ENCODE measurements around the gene B4GALNT2. TPM values are rescaled to one million over a fixed set of nuclear protein-coding genes. Genes with fewer than 3 reads are reported as not detected.

Gene B4GALNT2
- total and polyA plus RNA-seq, 2 of the 13 experiments (the other 11 are each of a cell fraction or from before 2014, with no cell fraction given): not detected

GRCh38 chr17:49086316-49086605, 46.3 kb upstream of the B4GALNT2 start:
- 6% methylated on average over 1 of the region's 1 CpG for WGBS (ENCODE audit: low lambda C conversion rate)
- Histone ChIP-seq H2AFZ (ENCODE audit: low read length) (no peak overlapping the region), H3K4me2 (ENCODE audit: low read depth, low read length) (no peak overlapping the region), H3K79me2 (ENCODE audit: insufficient read depth, low read length) (no peaks in the 10 kb centered on the region), H3K4me1 (ENCODE audit: insufficient read depth, low read length) (peaks cover 22% of the 10 kb centered on the region), H4K20me1 (ENCODE audit: insufficient read depth, low read length) (no peaks in the 10 kb centered on the region), H3K36me3 (replicated peaks in 1 of 2; ENCODE audit: control insufficient read depth in 1 of 2, insufficient read depth in 2 of 2, low read length in 2 of 2) (no peaks in the 10 kb centered on the region), H3K9ac (ENCODE audit: insufficient read depth, low read depth, low read length) (no peak overlapping the region), H3K27ac (ENCODE audit: extremely low read length, insufficient read depth, low read length) (no peak overlapping the region), H3K4me3 (replicated peaks in 1 of 3; ENCODE audit: insufficient read depth in 1 of 3, low read depth in 2 of 3, low read length in 3 of 3) (no peak overlapping the region), H3K9me3 (ENCODE audit: low read length) (no peaks in the 10 kb centered on the region), H3K27me3 (ENCODE audit: control insufficient read depth in 1 of 2, insufficient read depth in 2 of 2, low read length in 2 of 2) (no peaks in the 10 kb centered on the region; a peak in 2 of 5 replicates)
- 0 out of 2 replicates have a peak, but pooled peaks have one; percentile 62 for TF ChIP-seq RBAK (CRISPR knock-in tag; IDR thresholded peaks at IDR 0.05)
- TF ChIP-seq ZNF879 (CRISPR knock-in tag; IDR thresholded peaks at IDR 0.05): no peak
- ChIA-PET CTCF (ENCODE audit: low intra/inter-chr PET ratio, low total read pairs) (no interaction called here), POLR2A (no interaction called here)
- intact Hi-C loops (cut with micrococcal nuclease; ENCODE audit: unreplicated experiment) (no loop called here), in situ Hi-C loops (cut with HindIII; ENCODE audit: extremely low pct_ligation_motif_present, low pct_unique_long_range_greater_than_20kb) (no loop called here)
- no TSS peak for BruUV-seq (replicated peaks)
- DNase-seq (ENCODE audit: low spot score) (no peak), FAIRE-seq (no peak), ATAC-seq (peak; percentile 61)

- in situ Hi-C loops (cut with HindIII; ENCODE audit: extremely low pct_ligation_motif_present, low pct_unique_long_range_greater_than_20kb) (no loop called here), intact Hi-C loops (cut with micrococcal nuclease; ENCODE audit: unreplicated experiment) (no loop called here)
- CTCF ChIA-PET (ENCODE audit: low intra/inter-chr PET ratio, low total read pairs): no interaction called here
- TF ChIP-seq AHR (CRISPR knock-in tag; IDR thresholded peaks at IDR 0.05) (no peak), ZNF350 (CRISPR knock-in tag; IDR thresholded peaks at IDR 0.05; ENCODE audit: borderline replicate concordance, low read depth) (no peak), ZNF326 (CRISPR knock-in tag; IDR thresholded peaks at IDR 0.05; ENCODE audit: borderline replicate concordance) (no peak), HCFC1 (IDR thresholded peaks at IDR 0.05; ENCODE audit: low read depth, low read length) (no peak)
- TF ChIP-seq, protein P1, sequence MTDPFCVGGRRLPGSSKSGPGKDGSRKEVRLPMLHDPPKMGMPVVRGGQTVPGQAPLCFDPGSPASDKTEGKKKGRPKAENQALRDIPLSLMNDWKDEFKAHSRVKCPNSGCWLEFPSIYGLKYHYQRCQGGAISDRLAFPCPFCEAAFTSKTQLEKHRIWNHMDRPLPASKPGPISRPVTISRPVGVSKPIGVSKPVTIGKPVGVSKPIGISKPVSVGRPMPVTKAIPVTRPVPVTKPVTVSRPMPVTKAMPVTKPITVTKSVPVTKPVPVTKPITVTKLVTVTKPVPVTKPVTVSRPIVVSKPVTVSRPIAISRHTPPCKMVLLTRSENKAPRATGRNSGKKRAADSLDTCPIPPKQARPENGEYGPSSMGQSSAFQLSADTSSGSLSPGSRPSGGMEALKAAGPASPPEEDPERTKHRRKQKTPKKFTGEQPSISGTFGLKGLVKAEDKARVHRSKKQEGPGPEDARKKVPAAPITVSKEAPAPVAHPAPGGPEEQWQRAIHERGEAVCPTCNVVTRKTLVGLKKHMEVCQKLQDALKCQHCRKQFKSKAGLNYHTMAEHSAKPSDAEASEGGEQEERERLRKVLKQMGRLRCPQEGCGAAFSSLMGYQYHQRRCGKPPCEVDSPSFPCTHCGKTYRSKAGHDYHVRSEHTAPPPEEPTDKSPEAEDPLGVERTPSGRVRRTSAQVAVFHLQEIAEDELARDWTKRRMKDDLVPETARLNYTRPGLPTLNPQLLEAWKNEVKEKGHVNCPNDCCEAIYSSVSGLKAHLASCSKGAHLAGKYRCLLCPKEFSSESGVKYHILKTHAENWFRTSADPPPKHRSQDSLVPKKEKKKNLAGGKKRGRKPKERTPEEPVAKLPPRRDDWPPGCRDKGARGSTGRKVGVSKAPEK (CRISPR knock-in tag; IDR thresholded peaks at IDR 0.05; ENCODE audit: borderline replicate concordance): no peak
- Histone ChIP-seq H3K9ac (ENCODE audit: insufficient read depth, low read depth, low read length) (no peak overlapping the region), H2AFZ (ENCODE audit: low read length) (no peak overlapping the region), H4K20me1 (ENCODE audit: insufficient read depth, low read length) (no peaks in the 10 kb centered on the region), H3K27ac (ENCODE audit: extremely low read length, insufficient read depth, low read length) (no peak overlapping the region), H3K36me3 (replicated peaks in 1 of 2; ENCODE audit: control insufficient read depth in 1 of 2, insufficient read depth in 2 of 2, low read length in 2 of 2) (no peaks in the 10 kb centered on the region), H3K4me2 (ENCODE audit: low read depth, low read length) (no peak overlapping the region), H3K79me2 (ENCODE audit: insufficient read depth, low read length) (no peaks in the 10 kb centered on the region), H3K27me3 (ENCODE audit: control insufficient read depth in 1 of 2, insufficient read depth in 2 of 2, low read length in 2 of 2) (no peaks in the 10 kb centered on the region; a peak in 2 of 5 replicates), H3K4me1 (ENCODE audit: insufficient read depth, low read length) (peaks cover 18% of the 10 kb centered on the region), H3K4me3 (replicated peaks in 1 of 3; ENCODE audit: insufficient read depth in 1 of 3, low read depth in 2 of 3, low read length in 3 of 3) (no peak overlapping the region), H3K9me3 (ENCODE audit: low read length) (no peaks in the 10 kb centered on the region)
- ATAC-seq (peak; percentile 17; the same call in 2 of the 3 replicates), DNase-seq (ENCODE audit: low spot score) (no peak), FAIRE-seq (no peak)
- POLR2A ChIA-PET: no interaction called here
- no TSS peak for BruUV-seq (replicated peaks)
Observed at GRCh38 chr17:49086649-49087048, 45.9 kb upstream of the B4GALNT2 start.
